Naive B cell (primary cell): Measurements from ENCODE around the gene CD37. TPM values are rescaled to one million over a fixed set of nuclear protein-coding genes. Genes with fewer than 3 reads are reported as not detected.
"Not testable (repeated sequence)": the region's sequence is repeated elsewhere in the genome, so short reads cannot be mapped to it uniquely, and the experiment has no call there.

Experiments used
- ATAC-seq, 2 donors: fragments of 150-1000 bp; cut with Tn5 transposase; 2 replicates each; pipeline ENCODE4 v1.10.0; 2021; ENCODE audit warnings: low read depth in 2 of 2, mild to moderate bottlenecking in 2 of 2, moderate library complexity in 2 of 2
- DNase-seq: peaks from one replicate; pipeline ENCODE4 v3.0.0; 2022
- H3K27ac Mint-ChIP-seq, 6 donors: one replicate each; pipeline ENCODE4 v1.8.0; 2020 to 2022; ENCODE audit warnings: mild to moderate bottlenecking in 6 of 6, mixed read lengths in 6 of 6, moderate library complexity in 5 of 6, inconsistent platforms in 2 of 6
- H3K27me3 Mint-ChIP-seq, 3 donors: one replicate each; pipeline ENCODE4 v1.8.0; 2021 to 2022; ENCODE audit warnings: mixed read lengths in 3 of 3, mild to moderate bottlenecking in 1 of 3
- H3K36me3 Mint-ChIP-seq, 2 donors: one replicate each; pipeline ENCODE4 v1.8.0; 2020 to 2022; ENCODE audit warnings: mixed read lengths in 2 of 2, inconsistent platforms in 1 of 2, mild to moderate bottlenecking in 1 of 2
- H3K4me1 Mint-ChIP-seq, 3 donors: one replicate each; pipeline ENCODE4 v1.8.0; 2020 to 2022; ENCODE audit warnings: mixed read lengths in 3 of 3, inconsistent platforms in 1 of 3, mild to moderate bottlenecking in 1 of 3, moderate library complexity in 1 of 3
- H3K4me3 Mint-ChIP-seq, 8 donors: one replicate each; pipeline ENCODE4 v1.8.0; 2020 to 2022; ENCODE audit warnings: mild to moderate bottlenecking in 8 of 8, mixed read lengths in 8 of 8, moderate library complexity in 8 of 8, inconsistent platforms in 2 of 8
- H3K9me3 Mint-ChIP-seq, 7 donors: one replicate each; pipeline ENCODE4 v1.8.0; 2020 to 2022; ENCODE audit warnings: mixed read lengths in 7 of 7, mild to moderate bottlenecking in 5 of 7, inconsistent platforms in 2 of 7, moderate library complexity in 1 of 7
- polyA plus RNA-seq, 6 donors: library from polyadenylated mRNA; unstranded; fragments of 300-500 nt; fragmentation: Illumina TruSeq; gene quantifications; one replicate each; pipeline ENCODE4 v1.2.3, GENCODE V29; 2021; ENCODE audit warnings: low read depth in 6 of 6

Gene CD37
- 1,000 to 10,000 TPM in 1 of 6 donors, 100 to 1,000 TPM in 5; 672 to 1,032 (median 882) TPM for polyA plus RNA-seq

- H3K9me3 Mint-ChIP-seq: peaks cover 0 to 11% (median 4%) of the 10 kb centered on the region in 7 donors
- H3K36me3 Mint-ChIP-seq: peaks cover 21 to 49% of the 10 kb centered on the region in 2 donors
- H3K4me1 Mint-ChIP-seq: peaks cover 70 to 89% (median 78%) of the 10 kb centered on the region in 3 donors
- no peaks in the 10 kb centered on the region for H3K27me3 Mint-ChIP-seq
- ATAC-seq: peak; percentile 41 to 44
- DNase-seq: peak; percentile 84
- peak within 1 kb of the TSS; percentile 89 to 100 (median 100) for H3K4me3 Mint-ChIP-seq
- H3K27ac Mint-ChIP-seq: peak within 1 kb of the TSS; percentile 98 to 100 (median 99)
These were observed at the start of gene CD37 for GRCh38 chr19:49335071-49335783. TSS of gene CD37 (plus strand) at chr19:49335406. CDS start at chr19:49335541, 135 bp downstream.

- Mint-ChIP-seq H3K4me1 (peaks cover 0 to 3% (median 0%) of the 10 kb centered on the region in 3 donors), H3K36me3 (no peaks in the 10 kb centered on the region), H3K27me3 (no peaks in the 10 kb centered on the region), H3K4me3 (no peak overlapping the region), H3K9me3 (peaks cover 0 to 5% (median 0%) of the 10 kb centered on the region in 7 donors), H3K27ac (no peak overlapping the region)
- no peak for DNase-seq
- ATAC-seq: no peak
These were observed 48.0 kb upstream of the CD37 start for GRCh38 chr19:49287141-49287770.

- not testable (repeated sequence) for H3K4me3 Mint-ChIP-seq, H3K9me3 Mint-ChIP-seq, H3K4me1 Mint-ChIP-seq, DNase-seq, ATAC-seq, H3K27me3 Mint-ChIP-seq, H3K27ac Mint-ChIP-seq, H3K36me3 Mint-ChIP-seq
These were observed 47.0 kb upstream of the CD37 start for GRCh38 chr19:49288205-49288604.

- DNase-seq, H3K36me3 Mint-ChIP-seq, H3K4me3 Mint-ChIP-seq, ATAC-seq, H3K27me3 Mint-ChIP-seq, H3K4me1 Mint-ChIP-seq, H3K9me3 Mint-ChIP-seq: not testable (repeated sequence)
- H3K27ac Mint-ChIP-seq: peak overlapping the region in 1 of 6 donors; percentile 26
These were observed 45.9 kb upstream of the CD37 start for GRCh38 chr19:49289286-49289685.

- Mint-ChIP-seq H3K27me3 (no peaks in the 10 kb centered on the region), H3K27ac (no peak overlapping the region), H3K4me3 (no peak overlapping the region), H3K9me3 (peaks cover 0 to 5% (median 0%) of the 10 kb centered on the region in 7 donors), H3K36me3 (no peaks in the 10 kb centered on the region), H3K4me1 (peaks cover 0 to 3% (median 0%) of the 10 kb centered on the region in 3 donors)
- no peak for DNase-seq
- no peak for ATAC-seq
These were observed 44.7 kb upstream of the CD37 start for GRCh38 chr19:49290517-49290916.

GRCh38 chr19:49294401-49294800 lies 40.8 kb upstream of the CD37 start:
- Mint-ChIP-seq H3K9me3 (no peaks in the 10 kb centered on the region), H3K4me1 (no peaks in the 10 kb centered on the region), H3K27ac (peak overlapping the region in 1 of 6 donors; percentile 22), H3K27me3 (no peaks in the 10 kb centered on the region), H3K36me3 (no peaks in the 10 kb centered on the region), H3K4me3 (no peak overlapping the region)
- DNase-seq (no peak), ATAC-seq (no peak)

GRCh38 chr19:49295208-49295880 lies 39.9 kb upstream of the CD37 start:
- Mint-ChIP-seq H3K27me3 (no peaks in the 10 kb centered on the region), H3K4me1 (peaks cover 2 to 4% (median 3%) of the 10 kb centered on the region in 3 donors), H3K27ac (no peak overlapping the region), H3K36me3 (no peaks in the 10 kb centered on the region), H3K4me3 (no peak overlapping the region), H3K9me3 (no peaks in the 10 kb centered on the region)
- DNase-seq (no peak), ATAC-seq (no peak)

- peaks cover 10 to 23% (median 19%) of the 10 kb centered on the region in 3 donors for H3K4me1 Mint-ChIP-seq
- H3K9me3 Mint-ChIP-seq: peaks cover 0 to 1% (median 0%) of the 10 kb centered on the region in 7 donors
- H3K4me3 Mint-ChIP-seq: no peak overlapping the region
- H3K36me3 Mint-ChIP-seq: peaks cover 0 to 1% of the 10 kb centered on the region in 2 donors
- ATAC-seq: no peak
- H3K27ac Mint-ChIP-seq: no peak overlapping the region
- DNase-seq: no peak
- H3K27me3 Mint-ChIP-seq: no peaks in the 10 kb centered on the region
These were observed 37.8 kb upstream of the CD37 start for GRCh38 chr19:49297403-49297802.

- peaks cover 10 to 28% (median 24%) of the 10 kb centered on the region in 3 donors for H3K4me1 Mint-ChIP-seq
- DNase-seq, H3K9me3 Mint-ChIP-seq, H3K36me3 Mint-ChIP-seq, H3K27ac Mint-ChIP-seq, ATAC-seq, H3K4me3 Mint-ChIP-seq, H3K27me3 Mint-ChIP-seq: not testable (repeated sequence)
These were observed 36.6 kb upstream of the CD37 start for GRCh38 chr19:49298653-49299052.

- peaks cover 0 to 9% (median 7%) of the 10 kb centered on the region in 7 donors for H3K9me3 Mint-ChIP-seq
- DNase-seq (peak; percentile 79), ATAC-seq (peak; percentile 100)
- H3K27ac Mint-ChIP-seq: peak overlapping the region; percentile 32 to 81 (median 50)
- H3K4me1 Mint-ChIP-seq: peaks cover 10 to 31% (median 24%) of the 10 kb centered on the region in 3 donors
- peak overlapping the region; percentile 20 to 70 (median 66) for H3K4me3 Mint-ChIP-seq
- peaks cover 0 to 9% of the 10 kb centered on the region in 2 donors for H3K36me3 Mint-ChIP-seq
- no peaks in the 10 kb centered on the region for H3K27me3 Mint-ChIP-seq
These were observed 33.9 kb upstream of the CD37 start for GRCh38 chr19:49301165-49301865.

- peak overlapping the region in 2 of 6 donors; percentile 32 to 81 for H3K27ac Mint-ChIP-seq
- H3K27me3 Mint-ChIP-seq: no peaks in the 10 kb centered on the region
These were observed 33.3 kb upstream of the CD37 start for GRCh38 chr19:49301866-49302252.

GRCh38 chr19:49306734-49307133 lies 28.5 kb upstream of the CD37 start:
- peaks cover 11 to 37% of the 10 kb centered on the region in 2 donors for H3K36me3 Mint-ChIP-seq
- peak overlapping the region in 4 of 8 donors; percentile 47 to 65 (median 55) for H3K4me3 Mint-ChIP-seq
- not testable (repeated sequence) for H3K27me3 Mint-ChIP-seq, H3K9me3 Mint-ChIP-seq
- H3K4me1 Mint-ChIP-seq: peaks cover 28 to 57% (median 48%) of the 10 kb centered on the region in 3 donors
- peak overlapping the region in 4 of 6 donors; percentile 23 to 85 (median 46) for H3K27ac Mint-ChIP-seq
- DNase-seq: peak; percentile 30
- ATAC-seq: peak; percentile 93 to 94

More at GRCh38 chr19:49301866-49302252, 33.3 kb upstream of the CD37 start:
- ATAC-seq (no peak), DNase-seq (no peak)
- H3K4me3 Mint-ChIP-seq: peak overlapping the region in 3 of 8 donors; percentile 26 to 70 (median 70)
- H3K4me1 Mint-ChIP-seq: peaks cover 13 to 35% (median 24%) of the 10 kb centered on the region in 3 donors
- peaks cover 0 to 9% of the 10 kb centered on the region in 2 donors for H3K36me3 Mint-ChIP-seq
- H3K9me3 Mint-ChIP-seq: peaks cover 0 to 9% (median 7%) of the 10 kb centered on the region in 7 donors

- no peaks in the 10 kb centered on the region for H3K9me3 Mint-ChIP-seq
- peaks cover 33 to 57% (median 45%) of the 10 kb centered on the region in 3 donors for H3K4me1 Mint-ChIP-seq
- peak in 1 of 2 donors; percentile 43 for ATAC-seq
- DNase-seq: no peak
- H3K27me3 Mint-ChIP-seq: no peaks in the 10 kb centered on the region
- peak overlapping the region in 5 of 6 donors; percentile 5 to 95 (median 63) for H3K27ac Mint-ChIP-seq
- peaks cover 11 to 28% of the 10 kb centered on the region in 2 donors for H3K36me3 Mint-ChIP-seq
- peak overlapping the region in 4 of 8 donors; percentile 16 to 49 (median 30) for H3K4me3 Mint-ChIP-seq
These were observed 26.1 kb upstream of the CD37 start for GRCh38 chr19:49309087-49309486.
